K562 treated with DMSO at 1 percent for 24 hours (cell line): ENCODE measurements around the gene KLK15. TPM values are rescaled to one million over a fixed set of nuclear protein-coding genes. Genes with fewer than 3 reads are reported as not detected.

ENCODE experiments used
- total RNA-seq: library from RNA; unstranded; fragments of 300-600 nt; gene quantifications from 2 replicates; pipeline ENCODE4 v1.2.3, GENCODE V29; 2022; ENCODE audit warnings: low read depth; ENCODE audit not compliant: insufficient read depth

Gene KLK15
- 0.56 TPM in 1 of 2 replicates, not detected in the other for total RNA-seq

GRCh38 chr19:50833117-50833801 is at the start of gene KLK15:
KLK15 (minus strand) TSS chr19:50833574; CDS start chr19:50831492, 2,082 bp downstream.

GRCh38 chr19:50873056-50873455 is 39.7 kb upstream of the KLK15 start, which contains the start of gene KLK2:
KLK2 (plus strand) TSS chr19:50873439; CDS start chr19:50873474, 35 bp downstream.

GRCh38 chr19:50854636-50855410 is 21.4 kb upstream of the KLK15 start, which contains the start of gene KLK3:
KLK3 (plus strand) TSS chr19:50854915; CDS start chr19:50854956, 41 bp downstream.

GRCh38 chr19:50823389-50824042 is 9.9 kb downstream of the KLK15 start, which contains the start of gene KLK1:
KLK1 (minus strand) TSS chr19:50823787; CDS start chr19:50823748, 39 bp downstream.

GRCh38 chr19:50790396-50790795 is 43.0 kb downstream of the KLK15 start, which contains the start of gene ACP4:
ACP4 (plus strand) TSS chr19:50790415; CDS start chr19:50790415, 0 bp downstream.

Other genes with a start within 250 kb of the KLK15 start
- 7.3 and 8.9 TPM in 2 replicates for gene SYT3, start 193.7 kb downstream of the KLK15 start, total RNA-seq
- 42.3 and 60.5 TPM in 2 replicates for gene C19orf81, start 184.1 kb downstream of the KLK15 start, total RNA-seq
- gene SHANK1, start 113.8 kb downstream of the KLK15 start, total RNA-seq, result 0.27 TPM in 1 of 2 replicates, not detected in the other
- gene CLEC11A, start 110.2 kb downstream of the KLK15 start, total RNA-seq, result 94.9 and 103 TPM in 2 replicates
- 0.59 TPM in 1 of 2 replicates, not detected in the other for gene GPR32, start 63.1 kb downstream of the KLK15 start, total RNA-seq
- gene ACP4, start 43.2 kb downstream of the KLK15 start, total RNA-seq, result not detected in 2 replicates
- gene KLK1, start 9.8 kb downstream of the KLK15 start, total RNA-seq, result 19.2 and 20.0 TPM in 2 replicates
- not detected in 2 replicates for gene KLK3, start 21.3 kb upstream of the KLK15 start, total RNA-seq
- not detected in 2 replicates for gene KLK2, start 39.9 kb upstream of the KLK15 start, total RNA-seq
- not detected in 2 replicates for gene KLK4, start 77.8 kb upstream of the KLK15 start, total RNA-seq
- gene KLK5, start 119.5 kb upstream of the KLK15 start, total RNA-seq, result not detected in 2 replicates
- not detected in 2 replicates for gene KLK6, start 136.0 kb upstream of the KLK15 start, total RNA-seq
- gene KLK7, start 150.3 kb upstream of the KLK15 start, total RNA-seq, result not detected in 2 replicates
- gene KLK8, start 168.0 kb upstream of the KLK15 start, total RNA-seq, result 0.95 and 2.1 TPM in 2 replicates
- gene KLK10, start 186.1 kb upstream of the KLK15 start, total RNA-seq, result not detected in 2 replicates
- not detected in 2 replicates for gene KLK11, start 193.0 kb upstream of the KLK15 start, total RNA-seq
- gene KLK12, start 201.4 kb upstream of the KLK15 start, total RNA-seq, result not detected in 2 replicates
- 2.7 and 2.9 TPM in 2 replicates for gene KLK13, start 231.5 kb upstream of the KLK15 start, total RNA-seq
- not detected in 2 replicates for gene KLK14, start 249.3 kb upstream of the KLK15 start, total RNA-seq